Measurements from ENCODE around the gene ALOX5AP.
A peak's percentile ranks its signal among the peaks of the same experiment; 100 is the strongest.
"Not testable (repeated sequence)": the region's sequence is repeated elsewhere in the genome, so short reads cannot be mapped to it uniquely, and the experiment has no call there.

Gene ALOX5AP

GRCh38 chr13:30737511-30738337 is 2.4 kb downstream of the ALOX5AP start:
- DNase-seq (ENCODE audit: low read depth): no peak

- DNase-seq (ENCODE audit: low read depth): no peak
These were observed 3.3 kb downstream of the ALOX5AP start for GRCh38 chr13:30738526-30739236.

- DNase-seq (ENCODE audit: low read depth): no peak
These were observed 3.8 kb downstream of the ALOX5AP start for GRCh38 chr13:30739237-30739528.

GRCh38 chr13:30739761-30740642 is 4.7 kb downstream of the ALOX5AP start:
- peak; percentile 16 for DNase-seq (ENCODE audit: low read depth)

GRCh38 chr13:30742901-30743300 is 7.6 kb downstream of the ALOX5AP start:
- no peak for DNase-seq (ENCODE audit: low read depth)

GRCh38 chr13:30743319-30744055 is 8.1 kb downstream of the ALOX5AP start:
- no peak for DNase-seq (ENCODE audit: low read depth)

- peak; percentile 66 for DNase-seq (ENCODE audit: low read depth)
These were observed 8.8 kb downstream of the ALOX5AP start for GRCh38 chr13:30744056-30744680.

- DNase-seq (ENCODE audit: low read depth): no peak
These were observed 9.3 kb downstream of the ALOX5AP start for GRCh38 chr13:30744681-30745077.

GRCh38 chr13:30745906-30746686 is 10.8 kb downstream of the ALOX5AP start:
- no peak for DNase-seq (ENCODE audit: low read depth)

GRCh38 chr13:30746791-30747190 is 11.4 kb downstream of the ALOX5AP start:
- no peak for DNase-seq (ENCODE audit: low read depth)

GRCh38 chr13:30747845-30748244 is 12.5 kb downstream of the ALOX5AP start:
- DNase-seq (ENCODE audit: low read depth): not testable (repeated sequence)

- DNase-seq (ENCODE audit: low read depth): no peak
These were observed 13.4 kb downstream of the ALOX5AP start for GRCh38 chr13:30748717-30749116.

- DNase-seq (ENCODE audit: low read depth): no peak
These were observed 14.7 kb downstream of the ALOX5AP start for GRCh38 chr13:30750036-30750435.

- DNase-seq (ENCODE audit: low read depth): no peak
These were observed 16.0 kb downstream of the ALOX5AP start for GRCh38 chr13:30751183-30751933.

GRCh38 chr13:30752201-30752797 is 17.0 kb downstream of the ALOX5AP start:
- no peak for DNase-seq (ENCODE audit: low read depth)

GRCh38 chr13:30753030-30753616 is 17.8 kb downstream of the ALOX5AP start:
- no peak for DNase-seq (ENCODE audit: low read depth)

GRCh38 chr13:30755678-30756077 is 20.3 kb downstream of the ALOX5AP start:
- no peak for DNase-seq (ENCODE audit: low read depth)

- DNase-seq (ENCODE audit: low read depth): no peak
These were observed 21.8 kb downstream of the ALOX5AP start for GRCh38 chr13:30757026-30757742.

Data from activated T-cell treated with anti-CD3 and anti-CD28 coated beads for 1 hour (primary cell).